ENCODE data around the gene PPFIA1. TPM values are rescaled to one million over a fixed set of nuclear protein-coding genes. Genes with fewer than 3 reads are reported as not detected.

Gene PPFIA1
- total and polyA plus RNA-seq, 2 of the 13 experiments (the other 11 are each of a cell fraction or from before 2014, with no cell fraction given) = 29.9 to 45.2 TPM

- TF ChIP-seq ZMYM4 (CRISPR knock-in tag; IDR thresholded peaks at IDR 0.05) (0 out of 2 replicates have a peak, but pooled peaks have one; percentile 38), ZNF136 (CRISPR knock-in tag; IDR thresholded peaks at IDR 0.05; ENCODE audit: low read depth) (no peak), RCOR2 (CRISPR knock-in tag; IDR thresholded peaks at IDR 0.05) (no peak), ATRX (CRISPR knock-in tag; IDR thresholded peaks at IDR 0.05; ENCODE audit: borderline replicate concordance) (no peak), ZNF775 (CRISPR knock-in tag; IDR thresholded peaks at IDR 0.05; ENCODE audit: borderline replicate concordance) (no peak), ONECUT2 (CRISPR knock-in tag; IDR thresholded peaks at IDR 0.05) (no peak), CEBPB (IDR thresholded peaks at IDR 0.05; ENCODE audit: borderline replicate concordance, low read depth, low read length) (no peak), GMEB2 (CRISPR knock-in tag; IDR thresholded peaks at IDR 0.05; ENCODE audit: low read depth) (no peak), ZKSCAN5 (CRISPR knock-in tag; IDR thresholded peaks at IDR 0.05) (no peak), ETV6 (CRISPR knock-in tag; conservative IDR thresholded peaks at IDR 0.05) (no peak), ZNF275 (CRISPR knock-in tag; IDR thresholded peaks at IDR 0.05; ENCODE audit: borderline replicate concordance) (no peak), ZNF788 (CRISPR knock-in tag; IDR thresholded peaks at IDR 0.05; ENCODE audit: borderline replicate concordance) (no peak; the same call in 1 of the 2 replicates), ZNF101 (CRISPR knock-in tag; IDR thresholded peaks at IDR 0.05; ENCODE audit: borderline replicate concordance, low read depth) (no peak), CEBPG (CRISPR knock-in tag; IDR thresholded peaks at IDR 0.05) (0 out of 2 replicates have a peak, but pooled peaks have one; percentile 5), TP53 (CRISPR knock-in tag; conservative IDR thresholded peaks at IDR 0.05) (no peak), NR3C1 (CRISPR knock-in tag; IDR thresholded peaks at IDR 0.05) (no peak), RARG (CRISPR knock-in tag; IDR thresholded peaks at IDR 0.05; ENCODE audit: low read depth) (no peak), ZFP36L1 (CRISPR knock-in tag; IDR thresholded peaks at IDR 0.05) (no peak), SALL2 (CRISPR knock-in tag; IDR thresholded peaks at IDR 0.05) (no peak; the same call in none of the 2 replicates), ZMAT5 (CRISPR knock-in tag; IDR thresholded peaks at IDR 0.05; ENCODE audit: borderline replicate concordance, low read depth) (no peak), LRRFIP1 (CRISPR knock-in tag; conservative IDR thresholded peaks at IDR 0.05) (no peak), ATF2 (CRISPR knock-in tag; IDR thresholded peaks at IDR 0.05) (no peak), ZNF17 (CRISPR knock-in tag; IDR thresholded peaks at IDR 0.05) (no peak), PLRG1 (conservative IDR thresholded peaks at IDR 0.05) (no peak)
Measured at GRCh38 chr11:70270877-70271648, 573 bp downstream of the PPFIA1 start (continued).

Measured in HepG2 (cell line).